ENCODE measurements around the gene TMEM129.

TMEM129 gene

GRCh38 chr4:1690698-1691097 lies 30.4 kb downstream of the TMEM129 start:
- H3K4me3 ChIP-seq (ENCODE audit: low read depth in 1 of 2, low read length in 2 of 2) = no peak overlapping the region
- no peak overlapping the region for H3K4me2 ChIP-seq (ENCODE audit: insufficient read depth, low read length)
- TF ChIP-seq CTCF (IDR thresholded peaks at IDR 0.05; ENCODE audit: borderline replicate concordance, extremely low read depth, low read length, poor library complexity, severe bottlenecking) = no peak
- no peak for TF ChIP-seq EZH2 (IDR thresholded peaks at IDR 0.05; ENCODE audit: borderline replicate concordance, low read depth, low read length, severe bottlenecking)
- H3K4me1 ChIP-seq (ENCODE audit: insufficient read depth, low read length) = no peaks in the 10 kb centered on the region
- H3K36me3 ChIP-seq (ENCODE audit: insufficient read depth, low read length) = peaks cover 55% of the 10 kb centered on the region
- H4K20me1 ChIP-seq (ENCODE audit: insufficient read depth, low read length) = peaks cover 37% of the 10 kb centered on the region
- H2AFZ ChIP-seq (ENCODE audit: low read depth, low read length) = no peak overlapping the region
- H3K9me3 ChIP-seq (ENCODE audit: insufficient read depth, low read length, severe bottlenecking) = no peaks in the 10 kb centered on the region
- ATAC-seq (ENCODE audit: insufficient read depth, low read depth) (no peak), DNase-seq (no peak)
- H3K27ac ChIP-seq (ENCODE audit: low read length) = no peak overlapping the region
- no peaks in the 10 kb centered on the region for H3K79me2 ChIP-seq (ENCODE audit: insufficient read depth, low read length)
- H3K27me3 ChIP-seq (ENCODE audit: insufficient read depth, low read length, poor library complexity) = no peaks in the 10 kb centered on the region
- no peak overlapping the region for H3K9ac ChIP-seq (ENCODE audit: low read depth, low read length)

GRCh38 chr4:1686440-1687036 lies 34.6 kb downstream of the TMEM129 start:
- Histone ChIP-seq H3K9ac (ENCODE audit: low read depth, low read length) (no peak overlapping the region), H3K4me3 (ENCODE audit: low read depth in 1 of 2, low read length in 2 of 2) (no peak overlapping the region), H3K9me3 (ENCODE audit: insufficient read depth, low read length, severe bottlenecking) (no peaks in the 10 kb centered on the region), H3K4me1 (ENCODE audit: insufficient read depth, low read length) (peaks cover 19% of the 10 kb centered on the region), H3K4me2 (ENCODE audit: insufficient read depth, low read length) (no peak overlapping the region), H4K20me1 (ENCODE audit: insufficient read depth, low read length) (peaks cover 9% of the 10 kb centered on the region), H3K36me3 (ENCODE audit: insufficient read depth, low read length) (peaks cover 13% of the 10 kb centered on the region), H3K27me3 (ENCODE audit: insufficient read depth, low read length, poor library complexity) (no peaks in the 10 kb centered on the region), H3K79me2 (ENCODE audit: insufficient read depth, low read length) (no peaks in the 10 kb centered on the region), H3K27ac (ENCODE audit: low read length) (no peak overlapping the region), H2AFZ (ENCODE audit: low read depth, low read length) (no peak overlapping the region)
- ATAC-seq (ENCODE audit: insufficient read depth, low read depth) (no peak), DNase-seq (no peak)
- TF ChIP-seq EZH2 (IDR thresholded peaks at IDR 0.05; ENCODE audit: borderline replicate concordance, low read depth, low read length, severe bottlenecking) (no peak), CTCF (IDR thresholded peaks at IDR 0.05; ENCODE audit: borderline replicate concordance, extremely low read depth, low read length, poor library complexity, severe bottlenecking) (no peak)

- Histone ChIP-seq H3K27me3 (ENCODE audit: insufficient read depth, low read length, poor library complexity) (no peaks in the 10 kb centered on the region), H3K27ac (ENCODE audit: low read length) (no peak overlapping the region), H3K36me3 (ENCODE audit: insufficient read depth, low read length) (peaks cover 3% of the 10 kb centered on the region), H3K4me3 (ENCODE audit: low read depth in 1 of 2, low read length in 2 of 2) (no peak overlapping the region), H3K9me3 (ENCODE audit: insufficient read depth, low read length, severe bottlenecking) (no peaks in the 10 kb centered on the region), H3K4me2 (ENCODE audit: insufficient read depth, low read length) (peak overlapping the region; percentile 82; the same call in 1 of the 2 replicates), H3K4me1 (ENCODE audit: insufficient read depth, low read length) (peaks cover 19% of the 10 kb centered on the region), H3K9ac (ENCODE audit: low read depth, low read length) (no peak overlapping the region), H2AFZ (ENCODE audit: low read depth, low read length) (no peak overlapping the region), H3K79me2 (ENCODE audit: insufficient read depth, low read length) (no peaks in the 10 kb centered on the region), H4K20me1 (ENCODE audit: insufficient read depth, low read length) (no peaks in the 10 kb centered on the region)
- no peak for TF ChIP-seq EZH2 (IDR thresholded peaks at IDR 0.05; ENCODE audit: borderline replicate concordance, low read depth, low read length, severe bottlenecking)
- TF ChIP-seq CTCF (IDR thresholded peaks at IDR 0.05; ENCODE audit: borderline replicate concordance, extremely low read depth, low read length, poor library complexity, severe bottlenecking) = no peak
- no peak for DNase-seq
- ATAC-seq (ENCODE audit: insufficient read depth, low read depth) = no peak
Observed at GRCh38 chr4:1685235-1686150, 35.6 kb downstream of the TMEM129 start.
